Measurements from ENCODE around the gene FAM135A. TPM values are rescaled to one million over a fixed set of nuclear protein-coding genes. Genes with fewer than 3 reads are reported as not detected.
"Not testable (repeated sequence)": the region's sequence is repeated elsewhere in the genome, so short reads cannot be mapped to it uniquely, and the experiment has no call there.

The FAM135A gene
- total RNA-seq, 1 experiment from 2014 or later, result 53.4 TPM

- in situ Hi-C loops (cut with HindIII; ENCODE audit: low sequenced_read_pairs), result no loop called here
- no peak for DNase-seq (ENCODE audit: low spot score)
Observed at GRCh38 chr6:70586114-70586513, 172.8 kb downstream of the FAM135A start.

GRCh38 chr6:70590400-70590799, 177.1 kb downstream of the FAM135A start:
- no peak for DNase-seq (ENCODE audit: low spot score)
- in situ Hi-C loops (cut with HindIII; ENCODE audit: low sequenced_read_pairs), result no loop called here

GRCh38 chr6:70592391-70593117, 179.2 kb downstream of the FAM135A start:
- in situ Hi-C loops (cut with HindIII; ENCODE audit: low sequenced_read_pairs), result no loop called here
- DNase-seq (ENCODE audit: low spot score), result no peak

GRCh38 chr6:70593118-70593486, 179.8 kb downstream of the FAM135A start:
- in situ Hi-C loops (cut with HindIII; ENCODE audit: low sequenced_read_pairs), result no loop called here
- no peak for DNase-seq (ENCODE audit: low spot score)

GRCh38 chr6:70599187-70599586, 185.9 kb downstream of the FAM135A start:
- DNase-seq (ENCODE audit: low spot score), result no peak
- in situ Hi-C loops (cut with HindIII; ENCODE audit: low sequenced_read_pairs), result no loop called here

- in situ Hi-C loops (cut with HindIII; ENCODE audit: low sequenced_read_pairs), result no loop called here
- no peak for DNase-seq (ENCODE audit: low spot score)
Observed at GRCh38 chr6:70601014-70601413, 187.7 kb downstream of the FAM135A start.

GRCh38 chr6:70604254-70604653, 190.9 kb downstream of the FAM135A start:
- in situ Hi-C loops (cut with HindIII; ENCODE audit: low sequenced_read_pairs), result no loop called here
- DNase-seq (ENCODE audit: low spot score), result no peak

GRCh38 chr6:70607371-70607770, 194.1 kb downstream of the FAM135A start:
- in situ Hi-C loops (cut with HindIII; ENCODE audit: low sequenced_read_pairs); DNase-seq (ENCODE audit: low spot score): not testable (repeated sequence)

GRCh38 chr6:70609181-70609580, 195.9 kb downstream of the FAM135A start:
- in situ Hi-C loops (cut with HindIII; ENCODE audit: low sequenced_read_pairs); DNase-seq (ENCODE audit: low spot score): not testable (repeated sequence)

Other genes starting within 250 kb of the FAM135A start
- 16.5 and 24.1 TPM in 2 replicates for gene COL9A1, start 110.4 kb upstream of the FAM135A start, total RNA-seq (2014; rRNA removed; shearing (Covaris generic))
- gene SDHAF4, start 153.4 kb downstream of the FAM135A start, total RNA-seq (2014; rRNA removed; shearing (Covaris generic)), result 19.1 and 23.8 TPM in 2 replicates

Measured in G401 (cell line).